Endothelial cell of umbilical vein (primary cell): ENCODE measurements around the gene AUTS2. TPM values are rescaled to one million over a fixed set of nuclear protein-coding genes. Genes with fewer than 3 reads are reported as not detected.

Experiments
- BruUV-seq: library from RNA; stranded (reverse); fragments of 400-500 nt; replicated peaks from 2 replicates; lab custom pipeline; 2021; lab: Mats Ljungman, UMichigan
- CTCF ChIA-PET: fragments of 300-600, 350-600 bp; sonication (Branson Sonifier 250); formaldehyde crosslinking; loops from one replicate; lab custom pipeline; 2021; ENCODE audit warnings: antibody characterized with exemption, inconsistent platforms; lab: Charles Lee
- POLR2A ChIA-PET: fragments of 300-600, 350-600 bp; sonication (Branson Sonifier 250); formaldehyde crosslinking; loops from one replicate; lab custom pipeline; 2021; ENCODE audit warnings: antibody characterized with exemption, inconsistent platforms; lab: Charles Lee
- DNase-seq: peaks from one replicate; pipeline ENCODE4 v3.0.0-alpha.2; 2011; ENCODE audit warnings: low read depth, low spot score
- FAIRE-seq: peaks from 2 replicates; lab custom pipeline; 2011; peaks lifted over from hg19 to GRCh38; lab: Jason Lieb, UNC
- H2AFZ ChIP-seq: 2 replicates; pipeline ENCODE4 v1.6.0; 2012; ENCODE audit warnings: low read depth, low read length, control low read depth, inconsistent platforms
- H3K27ac ChIP-seq: 2 replicates; pipeline ENCODE4 v1.5.1; 2011; ENCODE audit warnings: low read depth, mild to moderate bottlenecking, control low read depth, low read length, moderate library complexity; ENCODE audit not compliant: insufficient read depth
- H3K27me3 ChIP-seq, 2 experiments: 2 replicates each; pipeline versions ENCODE4 v1.6.0 to v1.6.1; 2011; ENCODE audit warnings: low read length in 2 of 2, mixed read lengths in 1 of 2; ENCODE audit not compliant: control insufficient read depth in 2 of 2, insufficient read depth in 2 of 2
- H3K36me3 ChIP-seq, 2 experiments: 2 replicates in 1 of 2; 3 replicates in 1 of 2; pipeline ENCODE4 v1.5.1; 2011; ENCODE audit warnings: low read length in 2 of 2, mild to moderate bottlenecking in 1 of 2, moderate library complexity in 1 of 2; ENCODE audit not compliant: control insufficient read depth in 2 of 2, insufficient read depth in 2 of 2; ENCODE audit errors: extremely low read depth in 1 of 2
- H3K4me1 ChIP-seq: 3 replicates; pipeline ENCODE4 v1.5.1; 2011; ENCODE audit warnings: mild to moderate bottlenecking, low read length; ENCODE audit not compliant: control insufficient read depth, insufficient read depth; ENCODE audit errors: extremely low read depth
- H3K4me2 ChIP-seq: 2 replicates; pipeline ENCODE4 v1.6.1; 2011; ENCODE audit warnings: low read length, control low read depth, mixed read lengths; ENCODE audit not compliant: insufficient read depth
- H3K4me3 ChIP-seq, 3 experiments: fragments of 200-600 bp in 1 of 3; sonication (generic), shearing (Covaris generic) in 1 of 3; replicated peaks in 1 of 3; 2 replicates each; pipeline ENCODE4 v1.5.1; 2011 to 2016; ENCODE audit warnings: control low read depth in 3 of 3, low read length in 3 of 3, mild to moderate bottlenecking in 2 of 3, inconsistent platforms in 1 of 3, low read depth in 1 of 3, moderate library complexity in 1 of 3; ENCODE audit not compliant: insufficient read depth in 1 of 3
- H3K79me2 ChIP-seq: 2 replicates; pipeline ENCODE4 v1.6.0; 2012; ENCODE audit warnings: low read length, inconsistent platforms; ENCODE audit not compliant: control insufficient read depth, insufficient read depth
- H3K9ac ChIP-seq: replicated peaks from 2 replicates; pipeline ENCODE3; 2011; ENCODE audit warnings: low read length, control low read depth; ENCODE audit not compliant: insufficient read depth; ENCODE audit errors: extremely low read depth
- H3K9me1 ChIP-seq: replicated peaks from 3 replicates; pipeline ENCODE4 v1.6.0; 2011; ENCODE audit warnings: mild to moderate bottlenecking, low read length; ENCODE audit not compliant: control insufficient read depth, insufficient read depth; ENCODE audit errors: extremely low read depth
- H3K9me3 ChIP-seq: replicated peaks from 2 replicates; pipeline ENCODE4 v1.5.1; 2012; ENCODE audit warnings: low read length, inconsistent platforms; ENCODE audit not compliant: control insufficient read depth, insufficient read depth
- H4K20me1 ChIP-seq: replicated peaks from 2 replicates; pipeline ENCODE3; 2011; ENCODE audit warnings: mild to moderate bottlenecking, low read length; ENCODE audit not compliant: control insufficient read depth, insufficient read depth; ENCODE audit errors: extremely low read depth
- CTCF ChIP-seq, 2 donors: IDR thresholded peaks; 1 replicate in 1 of 2; 2 replicates in 1 of 2; pipeline ENCODE4 v1.5.1; 2011; ENCODE audit warnings: low read length in 2 of 2, mild to moderate bottlenecking in 2 of 2, moderate library complexity in 2 of 2, control low read depth in 1 of 2, inconsistent platforms in 1 of 2, low read depth in 1 of 2; ENCODE audit not compliant: insufficient read depth in 1 of 2; ENCODE audit errors: extremely low read depth in 1 of 2
- EZH2 ChIP-seq: IDR thresholded peaks from 2 replicates; pipeline ENCODE4 v1.6.1; 2012; ENCODE audit warnings: borderline replicate concordance, low read depth, mild to moderate bottlenecking, moderate library complexity, low read length, inconsistent platforms; ENCODE audit not compliant: severe bottlenecking
- FOS ChIP-seq: IDR thresholded peaks from 2 replicates; pipeline ENCODE4 v1.6.1; 2011; ENCODE audit warnings: mild to moderate bottlenecking, low read length, moderate library complexity, borderline replicate concordance; ENCODE audit not compliant: insufficient read depth
- GATA2 ChIP-seq: IDR thresholded peaks from 2 replicates; pipeline ENCODE4 v1.7.0; 2011; ENCODE audit warnings: low read depth, mild to moderate bottlenecking, moderate library complexity, mixed read lengths, low read length; ENCODE audit not compliant: insufficient read length, insufficient read depth
- JUN ChIP-seq: IDR thresholded peaks from 2 replicates; pipeline ENCODE4 v1.6.1; 2011; ENCODE audit warnings: borderline replicate concordance, low read depth; ENCODE audit not compliant: insufficient read length, insufficient read depth
- MAX ChIP-seq: IDR thresholded peaks from 2 replicates; pipeline ENCODE4 v1.6.1; 2011; ENCODE audit not compliant: insufficient read depth, insufficient read length
- MYC ChIP-seq: IDR thresholded peaks from one replicate; pipeline ENCODE4 v1.6.1; 2011; ENCODE audit warnings: mild to moderate bottlenecking, low read depth, low read length
- POLR2A ChIP-seq: IDR thresholded peaks from 2 replicates; pipeline ENCODE4 v1.6.1; 2012; ENCODE audit warnings: low read depth, mild to moderate bottlenecking, control low read depth, low read length
- POLR2AphosphoS5 ChIP-seq: IDR thresholded peaks from 2 replicates; pipeline ENCODE4 v1.6.1; 2012; ENCODE audit warnings: low read depth, mild to moderate bottlenecking, control low read depth, low read length, moderate library complexity; ENCODE audit not compliant: insufficient read depth
- dilution Hi-C: fragments of 300-500 bp; cut with MboI; formaldehyde crosslinking; loops from one replicate; pipeline ENCODE4 v1.15.0; 2019; ENCODE audit warnings: low sequenced_read_pairs; ENCODE audit not compliant: extremely low pct_ligation_motif_present
- intact Hi-C: fragments of 100-400 bp; cut with micrococcal nuclease; formaldehyde crosslinking; loops from one replicate; pipeline ENCODE4 v1.10.0; 2022
- polyA plus RNA-seq, 4 experiments: library from polyadenylated mRNA; depleted of rRNA in 3 of 4; stranded (reverse) in 3 of 4; unstranded in 1 of 4; fragments of >200 nt; gene quantifications; 2 replicates each; pipeline versions ENCODE4 v1.2.1 to v1.2.3, GENCODE V29; 2011 to 2012; ENCODE audit warnings: missing spikeins in 1 of 4
- total RNA-seq: library from RNA; stranded (reverse); gene quantifications from 2 replicates; pipeline ENCODE4 v1.2.3, GENCODE V29; 2021

AUTS2 gene
- total and polyA plus RNA-seq, 2 donors (not counting 3 experiments of a cell fraction or from before 2014, with no cell fraction given), result 0.59 to 8.0 TPM

- ChIA-PET POLR2A (no interaction called here), CTCF (no interaction called here)
- Histone ChIP-seq H3K9me1 (no peaks in the 10 kb centered on the region), H4K20me1 (no peaks in the 10 kb centered on the region), H3K27me3 (no peaks in the 10 kb centered on the region), H3K27ac (no peak overlapping the region), H2AFZ (no peak overlapping the region), H3K9ac (no peak overlapping the region), H3K79me2 (no peaks in the 10 kb centered on the region), H3K9me3 (no peaks in the 10 kb centered on the region), H3K4me2 (no peak overlapping the region), H3K4me1 (no peaks in the 10 kb centered on the region), H3K36me3 (no peaks in the 10 kb centered on the region), H3K4me3 (no peak overlapping the region)
- no peak for TF ChIP-seq EZH2
- no peak for TF ChIP-seq GATA2
- no peak for TF ChIP-seq CTCF (IDR thresholded peaks at IDR 0.05; ENCODE audit: extremely low read depth in 1 of 2, insufficient read depth in 1 of 2, low read depth in 1 of 2, low read length in 2 of 2)
- no peak for TF ChIP-seq POLR2AphosphoS5
- TF ChIP-seq POLR2A, result no peak
- TF ChIP-seq MYC, result no peak
- TF ChIP-seq FOS, result no peak
- TF ChIP-seq MAX, result no peak
- no peak for TF ChIP-seq JUN
- dilution Hi-C loops, result no loop called here
- FAIRE-seq (no peak), DNase-seq (no peak)
- no TSS peak for BruUV-seq
- intact Hi-C loops, result no loop called here
Measured at GRCh38 chr7:69765879-69766278, 167.6 kb downstream of the AUTS2 start.
